ENCODE results near the gene RPS6KA6. TPM values are rescaled to one million over a fixed set of nuclear protein-coding genes. Genes with fewer than 3 reads are reported as not detected.
"Not testable (repeated sequence)": the region's sequence is repeated elsewhere in the genome, so short reads cannot be mapped to it uniquely, and the experiment has no call there.

The RPS6KA6 gene
- total RNA-seq, 3 donors from 2014 or later (not counting 1 experiment from before 2014, with no cell fraction given): not detected

DNA sequence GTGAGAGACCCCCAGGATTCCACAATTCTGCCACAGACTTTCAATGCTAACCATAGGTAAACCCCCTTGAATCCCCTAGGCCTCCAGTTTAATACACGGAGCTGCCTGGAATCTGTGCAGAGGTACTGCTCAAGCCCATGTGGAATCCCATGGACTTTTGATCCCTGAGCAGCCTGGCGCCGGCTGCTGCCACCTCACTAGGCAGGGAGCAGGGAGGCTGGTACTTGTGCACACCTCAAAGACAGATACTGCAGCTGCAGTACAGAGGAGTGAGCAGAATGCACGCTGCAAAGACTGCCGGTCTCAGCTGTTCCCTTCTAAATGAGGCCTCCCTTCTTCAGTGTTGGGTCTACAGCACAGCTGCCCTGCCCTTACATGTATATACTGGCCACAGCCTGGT, 79.4 kb downstream of the RPS6KA6 start:
- Histone ChIP-seq H3K4me3 (ENCODE audit: low read length) (no peak overlapping the region), H3K4me1 (ENCODE audit: control insufficient read depth, insufficient read depth, low read length) (no peaks in the 10 kb centered on the region), H3K27me3 (ENCODE audit: control insufficient read depth, insufficient read depth, low read length) (no peaks in the 10 kb centered on the region), H3K27ac (ENCODE audit: low read length) (no peak overlapping the region), H3K36me3 (ENCODE audit: control insufficient read depth, insufficient read depth, low read length) (no peaks in the 10 kb centered on the region), H3K9me3 (ENCODE audit: control insufficient read depth, insufficient read depth, low read length) (peaks cover 4% of the 10 kb centered on the region)
- H3K9me3 Mint-ChIP-seq: peaks cover 0 to 2% of the 10 kb centered on the region in 2 donors
- no peak for ATAC-seq
- no peak for DNase-seq
- 97% methylated on average over 5 of the region's 5 CpGs for WGBS (ENCODE audit: insufficient coverage)
- no peaks in the 10 kb centered on the region for H3K4me1 Mint-ChIP-seq
- H3K27me3 Mint-ChIP-seq (ENCODE audit: low read depth in 2 of 2): no peaks in the 10 kb centered on the region
- H3K4me3 Mint-ChIP-seq: no peak overlapping the region
- TF ChIP-seq, protein P1, sequence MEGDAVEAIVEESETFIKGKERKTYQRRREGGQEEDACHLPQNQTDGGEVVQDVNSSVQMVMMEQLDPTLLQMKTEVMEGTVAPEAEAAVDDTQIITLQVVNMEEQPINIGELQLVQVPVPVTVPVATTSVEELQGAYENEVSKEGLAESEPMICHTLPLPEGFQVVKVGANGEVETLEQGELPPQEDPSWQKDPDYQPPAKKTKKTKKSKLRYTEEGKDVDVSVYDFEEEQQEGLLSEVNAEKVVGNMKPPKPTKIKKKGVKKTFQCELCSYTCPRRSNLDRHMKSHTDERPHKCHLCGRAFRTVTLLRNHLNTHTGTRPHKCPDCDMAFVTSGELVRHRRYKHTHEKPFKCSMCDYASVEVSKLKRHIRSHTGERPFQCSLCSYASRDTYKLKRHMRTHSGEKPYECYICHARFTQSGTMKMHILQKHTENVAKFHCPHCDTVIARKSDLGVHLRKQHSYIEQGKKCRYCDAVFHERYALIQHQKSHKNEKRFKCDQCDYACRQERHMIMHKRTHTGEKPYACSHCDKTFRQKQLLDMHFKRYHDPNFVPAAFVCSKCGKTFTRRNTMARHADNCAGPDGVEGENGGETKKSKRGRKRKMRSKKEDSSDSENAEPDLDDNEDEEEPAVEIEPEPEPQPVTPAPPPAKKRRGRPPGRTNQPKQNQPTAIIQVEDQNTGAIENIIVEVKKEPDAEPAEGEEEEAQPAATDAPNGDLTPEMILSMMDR (IDR thresholded peaks at IDR 0.05): no peak
- intact Hi-C loops (cut with micrococcal nuclease): no loop called here
- H3K27ac Mint-ChIP-seq: no peak overlapping the region
- no peaks in the 10 kb centered on the region for H3K36me3 Mint-ChIP-seq

DNA sequence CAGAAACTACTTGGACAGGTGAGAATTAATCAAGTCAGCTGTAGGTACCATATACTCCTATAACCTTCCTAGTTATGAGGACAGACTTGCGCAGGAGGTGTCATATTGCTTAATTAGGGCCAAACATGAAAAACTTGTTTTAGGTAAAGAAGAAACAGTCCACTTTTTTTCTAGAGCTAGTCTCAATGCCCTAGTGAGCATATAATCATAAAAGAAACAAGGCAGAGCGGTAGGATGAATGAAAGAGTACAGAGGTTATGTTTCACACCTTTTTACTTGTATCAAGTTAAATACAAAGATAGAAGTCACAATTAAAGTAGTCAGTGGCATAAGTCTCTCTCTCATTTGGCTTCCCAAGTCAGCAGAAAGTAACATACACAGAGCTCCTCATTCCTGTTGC, 88.9 kb downstream of the RPS6KA6 start:
- Histone ChIP-seq H3K27me3 (ENCODE audit: control insufficient read depth, insufficient read depth, low read length) (no peaks in the 10 kb centered on the region), H3K9me3 (ENCODE audit: control insufficient read depth, insufficient read depth, low read length) (no peaks in the 10 kb centered on the region), H3K36me3 (ENCODE audit: control insufficient read depth, insufficient read depth, low read length) (no peaks in the 10 kb centered on the region), H3K27ac (ENCODE audit: low read length) (no peak overlapping the region), H3K4me3 (ENCODE audit: low read length) (no peak overlapping the region), H3K4me1 (ENCODE audit: control insufficient read depth, insufficient read depth, low read length) (no peaks in the 10 kb centered on the region)
- intact Hi-C loops (cut with micrococcal nuclease): no loop called here
- WGBS (ENCODE audit: insufficient coverage): no CpG with 5 or more reads among the region's 2 CpGs
- no peak overlapping the region for H3K27ac Mint-ChIP-seq
- no peaks in the 10 kb centered on the region for H3K36me3 Mint-ChIP-seq
- no peak for DNase-seq
- H3K9me3 Mint-ChIP-seq: no peaks in the 10 kb centered on the region
- H3K4me3 Mint-ChIP-seq: no peak overlapping the region
- no peaks in the 10 kb centered on the region for H3K27me3 Mint-ChIP-seq (ENCODE audit: low read depth in 2 of 2)
- TF ChIP-seq, protein P1 (IDR thresholded peaks at IDR 0.05): no peak
- ATAC-seq: no peak
- H3K4me1 Mint-ChIP-seq: no peaks in the 10 kb centered on the region

DNA sequence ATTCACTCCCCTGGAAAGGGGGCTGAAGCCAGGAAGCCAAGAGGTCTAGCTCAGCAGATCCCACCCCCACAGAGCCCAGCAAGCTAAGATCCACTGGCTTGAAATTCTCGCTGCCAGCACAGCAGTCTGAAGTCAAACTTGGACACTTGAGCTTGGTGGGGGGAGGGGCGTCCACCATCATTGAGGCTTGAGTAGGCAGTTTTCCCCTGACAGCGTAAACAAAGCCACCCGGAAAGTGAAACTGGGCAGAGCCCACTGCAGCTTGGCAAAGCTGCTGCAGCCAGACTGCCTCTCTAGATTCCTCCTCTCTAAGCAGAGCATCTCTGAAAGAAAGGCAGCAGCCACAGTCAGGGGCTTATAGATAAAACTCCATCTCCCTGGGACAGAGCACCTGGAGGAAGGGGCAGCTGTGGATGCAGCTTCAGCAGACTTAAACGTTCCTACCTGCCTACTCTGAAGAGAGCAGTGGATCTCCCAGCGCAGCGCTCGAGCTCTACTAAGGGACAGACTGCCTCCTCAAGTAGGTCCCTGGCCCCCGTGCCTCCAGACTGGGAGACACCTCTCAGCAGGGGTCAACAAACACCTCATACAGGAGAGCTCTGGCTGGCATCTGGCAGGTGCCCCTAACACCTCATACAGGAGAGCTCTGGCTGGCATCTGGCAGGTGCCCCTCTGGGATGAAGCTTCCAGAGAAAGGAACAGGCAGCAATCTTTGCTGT, 108.4 kb downstream of the RPS6KA6 start:
- ATAC-seq; H3K27ac Mint-ChIP-seq; H3K9me3 ChIP-seq (ENCODE audit: control insufficient read depth, insufficient read depth, low read length); H3K4me3 Mint-ChIP-seq; DNase-seq; H3K4me3 ChIP-seq (ENCODE audit: low read length); H3K27me3 Mint-ChIP-seq (ENCODE audit: low read depth in 2 of 2); intact Hi-C loops (cut with micrococcal nuclease); H3K27ac ChIP-seq (ENCODE audit: low read length); H3K27me3 ChIP-seq (ENCODE audit: control insufficient read depth, insufficient read depth, low read length); H3K4me1 ChIP-seq (ENCODE audit: control insufficient read depth, insufficient read depth, low read length); H3K4me1 Mint-ChIP-seq; H3K36me3 Mint-ChIP-seq; H3K36me3 ChIP-seq (ENCODE audit: control insufficient read depth, insufficient read depth, low read length): not testable (repeated sequence)
- 76% methylated on average over 8 of the region's 9 CpGs for whole genome bisulfite sequencing (ENCODE audit: insufficient coverage)
- H3K9me3 Mint-ChIP-seq: peaks cover 9 to 11% of the 10 kb centered on the region in 2 donors

DNA sequence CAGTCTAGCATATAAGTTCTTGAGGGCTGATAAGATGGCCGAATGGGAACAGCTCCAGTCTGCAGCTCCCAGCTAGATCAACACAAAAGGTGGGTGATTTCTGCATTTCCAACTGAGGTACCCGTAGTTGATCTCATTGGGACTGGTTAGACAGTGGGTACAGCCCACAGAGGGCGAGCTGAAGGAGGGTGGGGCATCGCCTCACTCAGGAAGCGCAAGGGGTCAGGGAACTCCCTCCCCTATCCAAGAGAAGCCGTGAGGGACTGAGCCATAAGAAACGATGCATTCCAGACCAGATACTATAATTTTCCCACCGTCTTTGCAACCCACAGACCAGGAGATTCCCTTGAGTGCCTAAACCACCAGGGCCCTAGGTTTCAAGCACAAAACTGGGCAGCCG, 109.0 kb downstream of the RPS6KA6 start:
- Histone ChIP-seq H3K9me3 (ENCODE audit: control insufficient read depth, insufficient read depth, low read length) (no peaks in the 10 kb centered on the region), H3K27ac (ENCODE audit: low read length) (no peak overlapping the region), H3K4me1 (ENCODE audit: control insufficient read depth, insufficient read depth, low read length) (no peaks in the 10 kb centered on the region), H3K4me3 (ENCODE audit: low read length) (no peak overlapping the region), H3K27me3 (ENCODE audit: control insufficient read depth, insufficient read depth, low read length) (no peaks in the 10 kb centered on the region), H3K36me3 (ENCODE audit: control insufficient read depth, insufficient read depth, low read length) (no peaks in the 10 kb centered on the region)
- H3K9me3 Mint-ChIP-seq: peaks cover 9 to 11% of the 10 kb centered on the region in 2 donors
- no peaks in the 10 kb centered on the region for H3K4me1 Mint-ChIP-seq
- TF ChIP-seq, protein P1 (IDR thresholded peaks at IDR 0.05): no peak
- intact Hi-C loops (cut with micrococcal nuclease): no loop called here
- H3K27ac Mint-ChIP-seq: no peak overlapping the region
- H3K27me3 Mint-ChIP-seq (ENCODE audit: low read depth in 2 of 2): no peaks in the 10 kb centered on the region
- ATAC-seq (no peak), DNase-seq (no peak)
- H3K36me3 Mint-ChIP-seq: no peaks in the 10 kb centered on the region
- no peak overlapping the region for H3K4me3 Mint-ChIP-seq
- WGBS (ENCODE audit: insufficient coverage): 81% methylated on average over 5 of the region's 9 CpGs

Measured in natural killer cell (primary cell).